Globus pallidus (tissue), 1 donor: ENCODE data around the gene ATP1B4.
A peak's percentile ranks its signal among the peaks of the same experiment; 100 is the strongest.
"Not testable (repeated sequence)": the region's sequence is repeated elsewhere in the genome, so short reads cannot be mapped to it uniquely, and the experiment has no call there.

ENCODE experiments used
- DNase-seq: peaks from one replicate; pipeline ENCODE4 v3.0.0-alpha.2; 2015; ENCODE audit warnings: low spot score

Gene ATP1B4

GRCh38 chrX:120361764-120362305 is at the start of gene ATP1B4:
ATP1B4 (plus strand) TSS chrX:120362089; CDS start chrX:120362169, 80 bp downstream.
- no peak for DNase-seq

- no peak for DNase-seq
These were observed 46.1 kb upstream of the ATP1B4 start for GRCh38 chrX:120315776-120316175.

- DNase-seq = no peak
These were observed 45.2 kb upstream of the ATP1B4 start for GRCh38 chrX:120316587-120317283.

GRCh38 chrX:120318411-120318810 is 43.5 kb upstream of the ATP1B4 start:
- no peak for DNase-seq

GRCh38 chrX:120321520-120322281 is 40.2 kb upstream of the ATP1B4 start:
- DNase-seq = no peak

- no peak for DNase-seq
These were observed 30.8 kb upstream of the ATP1B4 start for GRCh38 chrX:120331116-120331515.

- no peak for DNase-seq
These were observed 29.5 kb upstream of the ATP1B4 start for GRCh38 chrX:120332394-120332793.

GRCh38 chrX:120334151-120334550 is 27.7 kb upstream of the ATP1B4 start:
- DNase-seq = no peak

- DNase-seq = no peak
These were observed 27.3 kb upstream of the ATP1B4 start for GRCh38 chrX:120334603-120335002.

GRCh38 chrX:120335289-120335688 is 26.6 kb upstream of the ATP1B4 start:
- no peak for DNase-seq

GRCh38 chrX:120336899-120337298 is 25.0 kb upstream of the ATP1B4 start:
- DNase-seq = no peak

- DNase-seq = not testable (repeated sequence)
These were observed 17.3 kb upstream of the ATP1B4 start for GRCh38 chrX:120344566-120344965.

- DNase-seq = no peak
These were observed 11.3 kb upstream of the ATP1B4 start for GRCh38 chrX:120350450-120351138.

- no peak for DNase-seq
These were observed 5.8 kb upstream of the ATP1B4 start for GRCh38 chrX:120356084-120356483.

- no peak for DNase-seq
These were observed 4.7 kb upstream of the ATP1B4 start for GRCh38 chrX:120357186-120357585.

- DNase-seq = peak; percentile 23
These were observed 3.0 kb upstream of the ATP1B4 start for GRCh38 chrX:120358737-120359456.

- peak; percentile 43 for DNase-seq
These were observed 3.4 kb downstream of the ATP1B4 start for GRCh38 chrX:120365320-120365719.

- no peak for DNase-seq
These were observed 4.1 kb downstream of the ATP1B4 start for GRCh38 chrX:120365968-120366367.

GRCh38 chrX:120366794-120367193 is 4.9 kb downstream of the ATP1B4 start:
- no peak for DNase-seq

- DNase-seq = no peak
These were observed 5.7 kb downstream of the ATP1B4 start for GRCh38 chrX:120367402-120368109.

GRCh38 chrX:120372667-120373370 is 10.9 kb downstream of the ATP1B4 start:
- no peak for DNase-seq
